Colonic mucosa (tissue), 4 donors: Measurements from ENCODE around the gene DDT. TPM values are rescaled to one million over a fixed set of nuclear protein-coding genes. Genes with fewer than 3 reads are reported as not detected.
"Not testable (repeated sequence)": the region's sequence is repeated elsewhere in the genome, so short reads cannot be mapped to it uniquely, and the experiment has no call there.

Experiments
- DNase-seq: peaks from one replicate; pipeline ENCODE4 v3.0.0-alpha.2; 2020
- H3K27ac ChIP-seq: fragments of 200-600 bp; one replicate; pipeline ENCODE4 v1.8.0; 2021
- H3K27me3 ChIP-seq: fragments of 200-600 bp; one replicate; pipeline ENCODE4 v1.8.0; 2021
- H3K36me3 ChIP-seq: fragments of 200-600 bp; one replicate; pipeline ENCODE4 v1.8.0; 2021
- H3K4me1 ChIP-seq: fragments of 200-600 bp; one replicate; pipeline ENCODE4 v1.8.0; 2021; ENCODE audit warnings: mild to moderate bottlenecking
- H3K4me3 ChIP-seq: fragments of 200-600 bp; one replicate; pipeline ENCODE4 v1.8.0; 2021
- H3K9ac ChIP-seq, 2 donors: one replicate each; pipeline ENCODE4 v1.7.0; 2013; ENCODE audit warnings: control low read depth in 2 of 2, low read depth in 2 of 2, low read length in 2 of 2
- H3K9me3 ChIP-seq: fragments of 200-600 bp; one replicate; pipeline ENCODE4 v1.8.0; 2021
- intact Hi-C: fragments of 100-400 bp; cut with DNase I; formaldehyde crosslinking; loops from one replicate; pipeline ENCODE4 v1.14.1; 2022
- total RNA-seq, 2 donors: library from RNA; stranded (reverse); fragmentation: NEBNext Ultra II Directional in 1 of 2; extraction: Animal tissue kit (Norgen Biotek cat#: 25700) in 1 of 2; gene quantifications; one replicate each; pipeline ENCODE4 v1.2.1, GENCODE V29; 2021
- TF ChIP-seq, protein P1 (sequence below): fragments of 200-600 bp; IDR thresholded peaks from one replicate; pipeline ENCODE4 v1.8.0; 2022; ENCODE audit warnings: antibody characterized with exemption, mild to moderate bottlenecking
- donor health status: healthy.
- donor health status: DM: no; HTN: no; CAD: no.
- donor health status: DM: no; HTN: no; CAD: no.

The DDT gene
- total RNA-seq = 100 to 1,000 TPM; 291 to 328 TPM

DNA sequence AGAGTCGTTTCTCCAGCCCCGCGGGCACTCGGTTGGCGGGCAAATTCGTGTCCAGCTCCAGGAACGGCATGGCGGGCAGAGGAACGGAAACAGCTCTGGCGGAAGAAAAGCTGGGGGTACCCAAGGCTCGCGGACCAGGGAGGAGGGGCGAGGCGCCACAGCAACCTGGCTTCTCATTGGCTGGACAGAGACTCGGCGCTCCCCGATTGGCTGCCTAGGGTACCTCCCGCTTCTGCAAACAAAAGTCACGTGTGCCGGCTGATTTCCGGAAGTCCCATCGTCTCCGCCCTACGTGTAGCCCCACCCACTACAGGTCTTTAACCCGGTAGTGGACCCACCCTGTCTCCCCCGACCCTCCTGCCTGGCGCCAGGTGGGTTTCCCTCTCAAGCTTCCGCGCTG is at the start of gene DDT:
DDT (minus strand) TSS at position 97 of the 400 bp plus-strand sequence; CDS start at position 70, 27 bp downstream.
- H3K9ac ChIP-seq, DNase-seq, H3K36me3 ChIP-seq, H3K27ac ChIP-seq, H3K9me3 ChIP-seq, H3K4me3 ChIP-seq, intact Hi-C loops, H3K27me3 ChIP-seq, H3K4me1 ChIP-seq: not testable (repeated sequence)

DNA sequence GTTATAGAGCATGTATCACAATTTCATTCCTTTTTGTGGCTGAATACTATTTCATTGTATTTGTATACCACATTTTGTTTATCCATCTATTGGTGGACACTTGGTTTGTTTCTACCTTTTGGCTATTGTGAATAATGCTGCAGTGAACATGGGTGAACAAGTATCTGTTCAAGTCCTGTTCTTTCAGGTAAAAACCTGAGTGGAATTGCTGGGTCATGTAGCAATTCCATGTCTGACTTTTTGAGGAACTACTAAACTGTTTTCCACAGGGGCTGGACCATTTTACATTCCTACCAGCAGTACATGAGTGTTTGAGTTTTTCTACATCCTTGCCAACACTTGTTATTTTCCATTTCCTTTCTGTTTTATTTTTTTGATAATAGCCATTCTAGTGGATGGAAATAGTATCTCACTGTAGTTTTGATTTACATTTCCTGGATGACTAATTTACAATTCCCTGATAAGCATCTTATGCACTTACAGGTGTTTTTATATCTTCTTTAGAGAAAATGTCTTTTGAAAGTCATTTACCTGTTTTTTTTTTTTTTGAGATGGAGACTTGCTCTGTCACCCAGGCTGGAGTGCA is 49.1 kb upstream of the DDT start:
- no peaks in the 10 kb centered on the region for H3K9me3 ChIP-seq
- peaks cover 7% of the 10 kb centered on the region for H3K4me1 ChIP-seq
- no peaks in the 10 kb centered on the region for H3K36me3 ChIP-seq
- DNase-seq = no peak
- intact Hi-C loops = no loop called here
- no peaks in the 10 kb centered on the region for H3K27me3 ChIP-seq
- no peak overlapping the region for H3K27ac ChIP-seq
- H3K4me3 ChIP-seq = no peak overlapping the region
- TF ChIP-seq, protein P1, sequence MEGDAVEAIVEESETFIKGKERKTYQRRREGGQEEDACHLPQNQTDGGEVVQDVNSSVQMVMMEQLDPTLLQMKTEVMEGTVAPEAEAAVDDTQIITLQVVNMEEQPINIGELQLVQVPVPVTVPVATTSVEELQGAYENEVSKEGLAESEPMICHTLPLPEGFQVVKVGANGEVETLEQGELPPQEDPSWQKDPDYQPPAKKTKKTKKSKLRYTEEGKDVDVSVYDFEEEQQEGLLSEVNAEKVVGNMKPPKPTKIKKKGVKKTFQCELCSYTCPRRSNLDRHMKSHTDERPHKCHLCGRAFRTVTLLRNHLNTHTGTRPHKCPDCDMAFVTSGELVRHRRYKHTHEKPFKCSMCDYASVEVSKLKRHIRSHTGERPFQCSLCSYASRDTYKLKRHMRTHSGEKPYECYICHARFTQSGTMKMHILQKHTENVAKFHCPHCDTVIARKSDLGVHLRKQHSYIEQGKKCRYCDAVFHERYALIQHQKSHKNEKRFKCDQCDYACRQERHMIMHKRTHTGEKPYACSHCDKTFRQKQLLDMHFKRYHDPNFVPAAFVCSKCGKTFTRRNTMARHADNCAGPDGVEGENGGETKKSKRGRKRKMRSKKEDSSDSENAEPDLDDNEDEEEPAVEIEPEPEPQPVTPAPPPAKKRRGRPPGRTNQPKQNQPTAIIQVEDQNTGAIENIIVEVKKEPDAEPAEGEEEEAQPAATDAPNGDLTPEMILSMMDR = no peak
- no peak overlapping the region for H3K9ac ChIP-seq

DNA sequence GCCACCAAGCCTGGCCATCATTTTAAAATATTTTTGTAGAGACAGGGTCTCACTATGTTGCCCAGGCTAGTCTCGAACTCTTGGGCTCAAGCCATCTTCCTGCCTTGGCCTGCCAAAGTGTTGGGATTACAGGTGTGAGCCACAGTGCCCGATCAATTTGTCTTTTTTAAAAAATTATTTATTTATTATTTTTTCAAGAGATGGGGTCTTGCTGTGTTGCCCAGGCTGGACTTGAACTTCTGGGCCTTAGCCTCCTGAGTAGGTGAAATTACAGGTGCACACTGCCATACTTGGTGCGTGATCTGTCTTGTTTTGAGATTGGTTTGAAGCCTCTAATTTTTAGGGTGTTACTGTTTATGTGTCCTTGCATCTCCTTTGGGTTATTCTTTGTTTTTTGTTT is 47.1 kb upstream of the DDT start:
- Histone ChIP-seq H3K36me3 (no peaks in the 10 kb centered on the region), H3K27me3 (no peaks in the 10 kb centered on the region), H3K4me3 (no peak overlapping the region), H3K27ac (no peak overlapping the region), H3K9me3 (no peaks in the 10 kb centered on the region), H3K9ac (no peak overlapping the region), H3K4me1 (no peaks in the 10 kb centered on the region)
- intact Hi-C loops = no loop called here
- TF ChIP-seq, protein P1 = no peak
- no peak for DNase-seq

DNA sequence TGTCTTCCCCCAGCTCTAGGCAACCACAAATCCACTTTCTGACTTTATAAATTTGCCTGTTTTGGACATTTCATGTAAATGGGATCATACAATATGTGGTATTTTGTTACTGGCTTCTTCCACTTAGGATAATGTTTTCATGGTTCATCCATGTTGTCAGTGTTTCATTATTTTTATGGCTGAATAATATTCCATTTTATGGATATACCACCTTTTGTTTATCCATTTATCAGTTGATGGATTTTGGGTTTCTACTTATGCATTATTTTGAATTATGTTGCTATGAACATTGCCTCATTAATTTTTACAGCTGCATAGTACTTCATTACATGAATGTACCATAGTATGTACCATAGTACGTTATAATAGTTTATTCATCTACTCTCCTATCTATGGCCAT is 41.9 kb upstream of the DDT start:
- no peaks in the 10 kb centered on the region for H3K27me3 ChIP-seq
- no peak overlapping the region for H3K4me3 ChIP-seq
- no peaks in the 10 kb centered on the region for H3K36me3 ChIP-seq
- intact Hi-C loops = no loop called here
- TF ChIP-seq, protein P1 = no peak
- H3K9ac ChIP-seq = no peak overlapping the region
- H3K9me3 ChIP-seq = no peaks in the 10 kb centered on the region
- DNase-seq = no peak
- no peaks in the 10 kb centered on the region for H3K4me1 ChIP-seq
- no peak overlapping the region for H3K27ac ChIP-seq

DNA sequence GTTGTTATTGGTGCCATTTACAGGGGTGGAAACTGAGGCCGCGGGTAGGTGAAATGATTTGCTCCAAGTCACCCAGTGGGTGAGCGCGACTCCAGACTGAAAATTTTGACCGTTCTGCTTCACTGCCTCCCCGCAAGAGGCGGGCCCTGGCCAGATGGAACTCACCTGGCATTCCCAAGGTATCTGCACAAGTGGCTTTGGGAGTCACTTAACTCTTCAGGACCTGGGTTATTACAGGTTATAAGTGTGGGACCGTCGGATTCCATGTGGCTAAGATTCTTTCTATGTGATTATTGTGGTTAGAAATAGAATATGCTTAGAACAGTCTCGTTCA is 37.5 kb upstream of the DDT start:
- intact Hi-C loops = no loop called here

GRCh38 chr22:24010018-24010391 is 35.8 kb upstream of the DDT start:
- no peak for DNase-seq
- no peak overlapping the region for H3K9ac ChIP-seq
- no peaks in the 10 kb centered on the region for H3K9me3 ChIP-seq
- TF ChIP-seq, protein P1 = no peak
- no peaks in the 10 kb centered on the region for H3K4me1 ChIP-seq
- H3K27me3 ChIP-seq = no peaks in the 10 kb centered on the region
- H3K4me3 ChIP-seq = no peak overlapping the region
- H3K27ac ChIP-seq = no peak overlapping the region
- intact Hi-C loops = no loop called here
- no peaks in the 10 kb centered on the region for H3K36me3 ChIP-seq

More for the DNA sequence above, 37.5 kb upstream of the DDT start:
- Histone ChIP-seq H3K9me3 (no peaks in the 10 kb centered on the region), H3K36me3 (no peaks in the 10 kb centered on the region), H3K27me3 (no peaks in the 10 kb centered on the region), H3K4me3 (peak overlapping the region; percentile 97), H3K9ac (peak overlapping the region; percentile 80 to 89), H3K4me1 (no peaks in the 10 kb centered on the region), H3K27ac (peak overlapping the region; percentile 88)
- TF ChIP-seq, protein P1 = no peak
- DNase-seq = no peak
